Uterus (tissue), 4 donors: ENCODE measurements around the gene ATF7IP2. TPM values are rescaled to one million over a fixed set of nuclear protein-coding genes. Genes with fewer than 3 reads are reported as not detected.
"Not testable (repeated sequence)": the region's sequence is repeated elsewhere in the genome, so short reads cannot be mapped to it uniquely, and the experiment has no call there.

ENCODE experiments used
- DNase-seq, 2 donors: peaks; one replicate each; pipeline ENCODE4 v3.0.0-alpha.2; 2019 to 2020
- H3K27ac ChIP-seq, 2 donors: fragments of 200-600 bp; sonication (generic); 1 replicate in 1 of 2; 2 replicates in 1 of 2; pipeline ENCODE4 v1.5.1; 2016 to 2018
- H3K27me3 ChIP-seq, 2 donors: fragments of 200-600 bp; sonication (generic); one replicate each; pipeline ENCODE4 v1.5.1; 2018 to 2019; ENCODE audit warnings: control low read depth in 1 of 2
- H3K36me3 ChIP-seq, 2 donors: fragments of 200-600 bp; sonication (generic); one replicate each; pipeline ENCODE4 v1.5.1; 2019; ENCODE audit warnings: control low read depth in 1 of 2
- H3K4me1 ChIP-seq, 2 donors: fragments of 200-600 bp; sonication (generic); one replicate each; pipeline ENCODE4 v1.5.1; 2018 to 2019; ENCODE audit warnings: control low read depth in 1 of 2
- H3K4me3 ChIP-seq, 2 donors: fragments of 200-600 bp; sonication (generic); 1 replicate in 1 of 2; 2 replicates in 1 of 2; pipeline ENCODE4 v1.5.1; 2018 to 2019; ENCODE audit warnings: mild to moderate bottlenecking in 1 of 2
- H3K9me3 ChIP-seq, 2 donors: fragments of 200-600 bp; sonication (generic); one replicate each; pipeline ENCODE4 v1.5.1; 2019; ENCODE audit warnings: control low read depth in 1 of 2
- POLR2A ChIP-seq, 2 donors: fragments of 450-650 bp; IDR thresholded peaks; one replicate each; pipeline ENCODE4 v1.6.1; 2016; ENCODE audit warnings: antibody characterized with exemption in 2 of 2, mild to moderate bottlenecking in 1 of 2, moderate library complexity in 1 of 2
- intact Hi-C: fragments of 100-400 bp; cut with DNase I; formaldehyde crosslinking; loops from one replicate; pipeline ENCODE4 v1.15.1; 2023; ENCODE audit warnings: low total_unique reads
- total RNA-seq, 4 donors: library from RNA; depleted of rRNA in 3 of 4; stranded (reverse); fragments of >200 nt in 3 of 4; gene quantifications; one replicate each; pipeline versions ENCODE4 v1.1.0 to v1.2.4, GENCODE V29; 2014 to 2023
- TF ChIP-seq, protein P1 (sequence below), 4 experiments: fragments of 200-600 bp in 2 of 4; fragments of 450-650 bp in 2 of 4; sonication (generic) in 2 of 4; IDR thresholded peaks; one replicate each; pipeline ENCODE4 v1.5.1; 2016 to 2019; ENCODE audit warnings: antibody characterized with exemption in 4 of 4, mild to moderate bottlenecking in 2 of 4, moderate library complexity in 1 of 4
- donor health status: DM: yes; HTN: yes; CAD: no.

Gene ATF7IP2
- total RNA-seq, 4 donors from 2014 or later: 6.4 to 21.7 (median 6.9) TPM; not detected in 1

DNA sequence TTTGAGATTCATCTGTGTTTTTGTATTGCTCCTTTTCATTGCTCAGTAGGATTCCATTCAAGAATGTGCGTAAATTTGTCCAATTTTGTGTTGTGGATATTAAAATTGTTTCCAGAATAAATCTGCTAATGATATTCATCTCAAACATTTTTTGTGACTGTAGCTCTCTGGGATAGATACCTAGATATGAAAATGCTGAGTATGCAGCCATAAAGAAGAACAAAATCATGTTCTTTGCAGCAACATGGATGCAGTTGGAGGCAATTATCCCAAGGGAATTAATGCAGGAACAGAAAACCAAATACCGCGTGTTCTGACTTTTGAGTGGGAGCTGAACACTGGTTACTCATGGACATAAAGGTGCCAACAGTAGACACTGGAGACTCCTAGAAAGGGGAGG, 40.2 kb upstream of the ATF7IP2 start:
- TF ChIP-seq, protein P1, sequence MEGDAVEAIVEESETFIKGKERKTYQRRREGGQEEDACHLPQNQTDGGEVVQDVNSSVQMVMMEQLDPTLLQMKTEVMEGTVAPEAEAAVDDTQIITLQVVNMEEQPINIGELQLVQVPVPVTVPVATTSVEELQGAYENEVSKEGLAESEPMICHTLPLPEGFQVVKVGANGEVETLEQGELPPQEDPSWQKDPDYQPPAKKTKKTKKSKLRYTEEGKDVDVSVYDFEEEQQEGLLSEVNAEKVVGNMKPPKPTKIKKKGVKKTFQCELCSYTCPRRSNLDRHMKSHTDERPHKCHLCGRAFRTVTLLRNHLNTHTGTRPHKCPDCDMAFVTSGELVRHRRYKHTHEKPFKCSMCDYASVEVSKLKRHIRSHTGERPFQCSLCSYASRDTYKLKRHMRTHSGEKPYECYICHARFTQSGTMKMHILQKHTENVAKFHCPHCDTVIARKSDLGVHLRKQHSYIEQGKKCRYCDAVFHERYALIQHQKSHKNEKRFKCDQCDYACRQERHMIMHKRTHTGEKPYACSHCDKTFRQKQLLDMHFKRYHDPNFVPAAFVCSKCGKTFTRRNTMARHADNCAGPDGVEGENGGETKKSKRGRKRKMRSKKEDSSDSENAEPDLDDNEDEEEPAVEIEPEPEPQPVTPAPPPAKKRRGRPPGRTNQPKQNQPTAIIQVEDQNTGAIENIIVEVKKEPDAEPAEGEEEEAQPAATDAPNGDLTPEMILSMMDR (IDR thresholded peaks at IDR 0.05): no peak
- no peak for TF ChIP-seq POLR2A (IDR thresholded peaks at IDR 0.05)
- Histone ChIP-seq H3K4me1 (no peaks in the 10 kb centered on the region), H3K9me3 (peaks cover 0 to 8% of the 10 kb centered on the region in 2 donors), H3K36me3 (no peaks in the 10 kb centered on the region), H3K27me3 (no peaks in the 10 kb centered on the region), H3K27ac (no peak overlapping the region), H3K4me3 (no peak overlapping the region)
- intact Hi-C loops: no loop called here
- DNase-seq: no peak

DNA sequence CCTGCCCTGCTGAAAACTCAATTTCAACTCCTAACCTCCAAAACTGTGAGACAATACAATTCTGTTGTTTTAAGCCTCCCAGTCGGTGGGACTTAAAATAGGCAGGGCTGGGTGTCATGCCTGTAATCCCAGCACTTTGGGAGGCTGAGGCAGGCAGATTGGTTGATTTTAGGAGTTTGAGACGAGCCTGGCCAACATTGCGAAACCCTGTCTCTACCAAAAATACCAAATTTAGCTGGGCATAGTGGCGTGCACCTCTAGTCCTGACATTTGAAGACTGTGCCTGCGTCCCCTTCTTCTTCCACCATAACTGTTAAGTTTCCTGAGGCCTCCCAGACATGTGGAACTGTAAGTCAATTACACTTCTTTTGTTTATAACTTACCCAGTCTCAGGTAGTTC, 36.0 kb upstream of the ATF7IP2 start:
- TF ChIP-seq, protein P1 (IDR thresholded peaks at IDR 0.05): no peak
- TF ChIP-seq POLR2A (IDR thresholded peaks at IDR 0.05): no peak
- no peaks in the 10 kb centered on the region for H3K9me3 ChIP-seq
- intact Hi-C loops: no loop called here

DNA sequence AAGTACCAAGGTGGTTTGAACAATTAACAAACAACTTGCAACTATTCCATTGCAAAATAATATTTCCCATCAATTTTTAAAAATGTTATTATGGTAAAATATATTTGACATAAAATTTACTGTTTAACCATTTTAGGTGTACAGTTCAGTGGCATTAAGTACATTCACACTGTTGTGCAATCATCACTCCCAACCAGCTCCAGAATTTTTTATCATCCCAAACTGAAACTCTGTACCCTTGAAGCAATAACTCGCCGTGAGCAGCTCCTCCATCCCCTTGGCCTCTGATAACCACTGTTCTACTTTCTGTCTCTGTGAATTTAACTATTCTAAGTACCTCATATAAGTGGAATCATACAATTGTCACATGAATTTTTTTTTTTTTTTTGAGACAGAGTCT, 33.6 kb upstream of the ATF7IP2 start:
- TF ChIP-seq POLR2A (IDR thresholded peaks at IDR 0.05): no peak
- TF ChIP-seq, protein P1 (IDR thresholded peaks at IDR 0.05): no peak
- Histone ChIP-seq H3K36me3 (no peaks in the 10 kb centered on the region), H3K27me3 (no peaks in the 10 kb centered on the region), H3K4me3 (no peak overlapping the region), H3K27ac (no peak overlapping the region), H3K9me3 (no peaks in the 10 kb centered on the region), H3K4me1 (no peaks in the 10 kb centered on the region)
- intact Hi-C loops: no loop called here
- no peak for DNase-seq

More for the DNA sequence above, 36.0 kb upstream of the ATF7IP2 start:
- H3K27me3 ChIP-seq: no peaks in the 10 kb centered on the region
- H3K4me3 ChIP-seq: no peak overlapping the region
- DNase-seq: no peak
- H3K36me3 ChIP-seq: no peaks in the 10 kb centered on the region
- H3K27ac ChIP-seq: no peak overlapping the region
- H3K4me1 ChIP-seq: no peaks in the 10 kb centered on the region

DNA sequence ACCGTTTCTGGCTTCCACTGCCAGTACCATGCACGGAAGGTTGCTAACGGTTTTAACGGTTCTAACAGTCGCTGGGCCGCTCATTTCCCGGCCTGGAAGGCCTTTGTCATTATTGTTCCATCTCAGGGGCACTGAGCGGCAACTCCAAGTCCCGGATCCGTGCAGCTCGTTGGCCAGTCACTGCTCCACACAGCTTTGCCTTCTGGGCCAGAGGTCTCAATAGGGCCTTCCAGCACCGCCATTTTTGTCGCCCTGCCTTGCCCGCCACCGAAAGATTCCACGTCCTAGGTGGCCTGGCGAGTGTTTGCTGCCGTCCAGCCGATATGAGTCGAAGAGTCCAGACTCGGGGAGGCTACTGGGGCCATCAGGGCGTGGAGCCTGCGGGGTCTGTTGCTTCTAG, 30.3 kb upstream of the ATF7IP2 start:
- H3K27me3 ChIP-seq: no peaks in the 10 kb centered on the region
- no peak for DNase-seq
- H3K9me3 ChIP-seq: no peaks in the 10 kb centered on the region
- H3K27ac ChIP-seq: no peak overlapping the region
- no peak overlapping the region for H3K4me3 ChIP-seq
- H3K36me3 ChIP-seq: no peaks in the 10 kb centered on the region
- H3K4me1 ChIP-seq: no peaks in the 10 kb centered on the region
- intact Hi-C loops: no loop called here
- no peak for TF ChIP-seq POLR2A (IDR thresholded peaks at IDR 0.05)
- TF ChIP-seq, protein P1 (IDR thresholded peaks at IDR 0.05): no peak

DNA sequence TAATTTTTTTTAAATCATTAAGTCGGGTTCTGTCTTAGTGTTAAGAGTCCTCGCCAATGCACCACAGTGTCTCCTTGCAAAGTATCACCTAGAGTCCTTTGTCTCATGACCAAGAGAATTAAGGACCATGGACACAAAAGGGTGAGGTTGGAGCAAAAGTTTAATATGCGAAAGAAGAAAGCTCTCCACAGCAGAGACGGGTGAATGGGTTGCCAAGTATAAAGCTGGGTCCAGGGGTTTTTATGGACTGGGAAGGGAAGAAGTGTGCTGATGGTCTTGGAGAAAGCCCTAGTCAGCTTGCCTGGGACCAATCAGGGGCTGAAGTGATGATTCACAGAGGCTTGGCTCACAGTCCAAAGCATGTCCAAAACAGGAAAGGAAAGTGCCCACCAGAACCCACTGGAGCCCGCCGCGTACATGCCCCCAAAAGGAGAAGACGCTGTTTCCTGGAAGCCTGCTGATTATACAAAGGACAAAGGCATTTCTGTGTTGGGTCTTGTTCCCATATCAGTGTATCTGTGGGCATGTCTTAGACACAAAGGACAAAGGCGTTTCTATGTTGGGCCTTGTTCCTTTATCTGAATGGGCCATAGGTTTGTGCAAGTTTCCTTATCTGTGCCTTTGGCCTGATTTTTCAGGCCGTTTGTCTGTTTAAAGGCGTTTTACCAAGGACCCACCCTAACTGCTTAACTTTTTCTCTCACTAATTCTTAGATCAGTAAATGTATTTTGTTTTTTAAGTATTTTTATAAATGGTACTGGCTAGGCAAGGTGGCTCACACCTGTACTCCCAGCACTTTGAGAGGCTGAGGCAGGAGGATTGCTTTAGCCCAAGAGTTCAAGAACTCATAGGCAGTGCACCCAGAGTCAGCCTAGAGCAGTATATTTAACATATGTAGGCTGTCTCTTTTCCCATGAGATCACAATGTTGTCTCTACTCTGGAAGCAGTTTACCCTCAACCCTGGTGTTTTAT, 28.7 kb upstream of the ATF7IP2 start:
- no peaks in the 10 kb centered on the region for H3K27me3 ChIP-seq
- TF ChIP-seq POLR2A (IDR thresholded peaks at IDR 0.05): no peak
- TF ChIP-seq, protein P1 (IDR thresholded peaks at IDR 0.05): no peak
- H3K27ac ChIP-seq: no peak overlapping the region
- DNase-seq: no peak
- H3K9me3 ChIP-seq: no peaks in the 10 kb centered on the region
- no peak overlapping the region for H3K4me3 ChIP-seq
- H3K4me1 ChIP-seq: no peaks in the 10 kb centered on the region
- intact Hi-C loops: no loop called here
- no peaks in the 10 kb centered on the region for H3K36me3 ChIP-seq

DNA sequence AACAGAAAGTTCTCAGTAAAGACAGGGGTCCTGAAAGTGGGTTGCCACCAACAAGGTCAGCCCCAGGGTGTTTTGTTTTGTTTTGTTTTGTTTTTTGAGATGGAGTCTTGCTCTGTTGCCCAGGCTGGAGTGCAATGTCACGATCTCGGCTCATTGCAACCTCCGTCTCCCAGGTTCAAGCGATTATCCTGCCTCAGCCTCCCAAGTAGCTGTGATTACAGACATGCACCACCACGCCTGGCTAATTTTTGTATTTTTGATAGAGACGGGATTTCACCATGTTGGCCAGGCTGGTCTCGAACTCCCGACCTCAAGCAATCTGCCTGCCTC, 24.1 kb upstream of the ATF7IP2 start:
- H3K4me1 ChIP-seq, H3K4me3 ChIP-seq, H3K27ac ChIP-seq, DNase-seq, H3K9me3 ChIP-seq, H3K36me3 ChIP-seq, H3K27me3 ChIP-seq, intact Hi-C loops: not testable (repeated sequence)
